ENCODE data around the gene LTBR. TPM values are rescaled to one million over a fixed set of nuclear protein-coding genes. Genes with fewer than 3 reads are reported as not detected.
A peak's percentile ranks its signal among the peaks of the same experiment; 100 is the strongest.

Gene LTBR
- total RNA-seq, 1 donor from 2014 or later: 16.4 TPM

GRCh38 chr12:6363330-6364043 lies 20.5 kb upstream of the LTBR start:
- H3K9me3 Mint-ChIP-seq (ENCODE audit: unreplicated experiment): no peaks in the 10 kb centered on the region
- no peak overlapping the region for H3K27ac Mint-ChIP-seq (ENCODE audit: unreplicated experiment)
- no peak for DNase-seq (ENCODE audit: extremely low spot score, unreplicated experiment)
- H3K4me1 Mint-ChIP-seq (ENCODE audit: unreplicated experiment): peaks cover 35% of the 10 kb centered on the region
- H3K36me3 Mint-ChIP-seq (ENCODE audit: unreplicated experiment): no peaks in the 10 kb centered on the region
- H3K27me3 Mint-ChIP-seq (ENCODE audit: unreplicated experiment): no peaks in the 10 kb centered on the region
- no peak for TF ChIP-seq CTCF (IDR thresholded peaks at IDR 0.05)
- H3K4me3 Mint-ChIP-seq (ENCODE audit: unreplicated experiment): no peak overlapping the region

- peaks cover 38% of the 10 kb centered on the region for H3K4me1 Mint-ChIP-seq (ENCODE audit: unreplicated experiment)
- H3K9me3 Mint-ChIP-seq (ENCODE audit: unreplicated experiment): no peaks in the 10 kb centered on the region
- no peaks in the 10 kb centered on the region for H3K27me3 Mint-ChIP-seq (ENCODE audit: unreplicated experiment)
- no peak overlapping the region for H3K27ac Mint-ChIP-seq (ENCODE audit: unreplicated experiment)
- no peak for DNase-seq (ENCODE audit: extremely low spot score, unreplicated experiment)
- no peak for TF ChIP-seq CTCF (IDR thresholded peaks at IDR 0.05)
- no peak overlapping the region for H3K4me3 Mint-ChIP-seq (ENCODE audit: unreplicated experiment)
- no peaks in the 10 kb centered on the region for H3K36me3 Mint-ChIP-seq (ENCODE audit: unreplicated experiment)
Observed at GRCh38 chr12:6364044-6364374, 20.0 kb upstream of the LTBR start.

- Mint-ChIP-seq H3K27ac (ENCODE audit: unreplicated experiment) (no peak overlapping the region), H3K36me3 (ENCODE audit: unreplicated experiment) (no peaks in the 10 kb centered on the region), H3K4me1 (ENCODE audit: unreplicated experiment) (peaks cover 43% of the 10 kb centered on the region), H3K9me3 (ENCODE audit: unreplicated experiment) (no peaks in the 10 kb centered on the region), H3K4me3 (ENCODE audit: unreplicated experiment) (no peak overlapping the region), H3K27me3 (ENCODE audit: unreplicated experiment) (no peaks in the 10 kb centered on the region)
- DNase-seq (ENCODE audit: extremely low spot score, unreplicated experiment): no peak
- peak; percentile 32 for TF ChIP-seq CTCF (IDR thresholded peaks at IDR 0.05)
Observed at GRCh38 chr12:6367065-6367968, 16.6 kb upstream of the LTBR start.

- DNase-seq (ENCODE audit: extremely low spot score, unreplicated experiment): no peak
- peaks cover 48% of the 10 kb centered on the region for H3K4me1 Mint-ChIP-seq (ENCODE audit: unreplicated experiment)
Observed at GRCh38 chr12:6367969-6368892, 15.7 kb upstream of the LTBR start.

More at GRCh38 chr12:6367969-6368892, 15.7 kb upstream of the LTBR start:
- H3K27me3 Mint-ChIP-seq (ENCODE audit: unreplicated experiment): no peaks in the 10 kb centered on the region
- no peak overlapping the region for H3K4me3 Mint-ChIP-seq (ENCODE audit: unreplicated experiment)
- H3K27ac Mint-ChIP-seq (ENCODE audit: unreplicated experiment): no peak overlapping the region
- H3K36me3 Mint-ChIP-seq (ENCODE audit: unreplicated experiment): no peaks in the 10 kb centered on the region
- TF ChIP-seq CTCF (IDR thresholded peaks at IDR 0.05): no peak
- no peaks in the 10 kb centered on the region for H3K9me3 Mint-ChIP-seq (ENCODE audit: unreplicated experiment)

Data from osteocyte (in vitro differentiated cells).